Lung (tissue), 12 donors: ENCODE data around the gene HYAL2. TPM values are rescaled to one million over a fixed set of nuclear protein-coding genes. Genes with fewer than 3 reads are reported as not detected.

Source experiments
- ATAC-seq: fragments of 200-7000 bp; cut with Tn5 transposase; one replicate; pipeline ENCODE4 v1.9.1; 2020; ENCODE audit warnings: moderate number of reproducible peaks; ENCODE audit not compliant: insufficient read depth, low FRiP score
- DNase-seq, 3 donors: peaks; one replicate each; pipeline ENCODE4 v3.0.0-alpha.2; 2013 to 2017
- H3K27ac ChIP-seq, 2 donors: one replicate each; pipeline ENCODE4 v1.5.1; 2013; ENCODE audit warnings: mild to moderate bottlenecking in 2 of 2, moderate library complexity in 2 of 2, control low read depth in 1 of 2, inconsistent platforms in 1 of 2, low read depth in 1 of 2, low read length in 1 of 2
- H3K27me3 ChIP-seq, 3 donors: one replicate each; pipeline ENCODE4 v1.5.1; 2013; ENCODE audit warnings: low read length in 2 of 3; ENCODE audit not compliant: control insufficient read depth in 3 of 3, insufficient read depth in 3 of 3
- H3K36me3 ChIP-seq, 4 donors: one replicate each; pipeline ENCODE4 v1.5.1; 2013; ENCODE audit warnings: low read length in 4 of 4, mild to moderate bottlenecking in 1 of 4, moderate library complexity in 1 of 4; ENCODE audit not compliant: control insufficient read depth in 4 of 4, insufficient read depth in 4 of 4
- H3K4me1 ChIP-seq, 5 donors: one replicate each; pipeline ENCODE4 v1.5.1; 2013; ENCODE audit warnings: low read length in 5 of 5, mild to moderate bottlenecking in 2 of 5, moderate library complexity in 1 of 5; ENCODE audit not compliant: control insufficient read depth in 5 of 5, insufficient read depth in 5 of 5
- H3K4me3 ChIP-seq: one replicate; pipeline ENCODE4 v1.5.1; 2013; ENCODE audit warnings: mild to moderate bottlenecking, control low read depth, moderate library complexity
- H3K9ac ChIP-seq, 2 donors: one replicate each; pipeline ENCODE4 v1.5.1; 2013; ENCODE audit warnings: low read length in 2 of 2, control low read depth in 1 of 2; ENCODE audit not compliant: insufficient read depth in 1 of 2
- H3K9me3 ChIP-seq, 4 donors: one replicate each; pipeline ENCODE4 v1.5.1; 2013; ENCODE audit warnings: low read length in 3 of 4, mild to moderate bottlenecking in 1 of 4, moderate library complexity in 1 of 4; ENCODE audit not compliant: control insufficient read depth in 4 of 4, insufficient read depth in 3 of 4
- WGBS, 2 donors: extraction: QIAGEN DNeasy Blood & Tissue Kit; methylation state at CpG; one replicate each; pipeline ENCODE4 v1.1.7; 2013; 5-methylcytosine and 5-hydroxymethylcytosine counted together
- polyA plus RNA-seq, 2 donors: library from polyadenylated mRNA; stranded (reverse); fragments of 200-250 nt; gene quantifications; one replicate each; pipeline ENCODE4 v1.2.1, GENCODE V29; 2013
- total RNA-seq, 2 donors: library from RNA; depleted of rRNA in 1 of 2; stranded (reverse); fragments of >200 nt in 1 of 2; gene quantifications; one replicate each; pipeline ENCODE4 v1.2.1, GENCODE V29; 2014 to 2021
- TF ChIP-seq, protein P1 (sequence below): IDR thresholded peaks from 2 replicates; pipeline ENCODE4 v1.5.1; 2012; ENCODE audit warnings: mild to moderate bottlenecking; ENCODE audit errors: control extremely low read depth, extremely low read depth
- donor health status: control.
- donor health status: control.
- donor health status: Bipolar disorder and iron deficiency.
- donor health status: healthy.
- donor health status: DM: yes; HTN: yes; CAD: no.

HYAL2 gene
- total and polyA plus RNA-seq, 4 donors = 94.3 to 218 (median 201) TPM

DNA sequence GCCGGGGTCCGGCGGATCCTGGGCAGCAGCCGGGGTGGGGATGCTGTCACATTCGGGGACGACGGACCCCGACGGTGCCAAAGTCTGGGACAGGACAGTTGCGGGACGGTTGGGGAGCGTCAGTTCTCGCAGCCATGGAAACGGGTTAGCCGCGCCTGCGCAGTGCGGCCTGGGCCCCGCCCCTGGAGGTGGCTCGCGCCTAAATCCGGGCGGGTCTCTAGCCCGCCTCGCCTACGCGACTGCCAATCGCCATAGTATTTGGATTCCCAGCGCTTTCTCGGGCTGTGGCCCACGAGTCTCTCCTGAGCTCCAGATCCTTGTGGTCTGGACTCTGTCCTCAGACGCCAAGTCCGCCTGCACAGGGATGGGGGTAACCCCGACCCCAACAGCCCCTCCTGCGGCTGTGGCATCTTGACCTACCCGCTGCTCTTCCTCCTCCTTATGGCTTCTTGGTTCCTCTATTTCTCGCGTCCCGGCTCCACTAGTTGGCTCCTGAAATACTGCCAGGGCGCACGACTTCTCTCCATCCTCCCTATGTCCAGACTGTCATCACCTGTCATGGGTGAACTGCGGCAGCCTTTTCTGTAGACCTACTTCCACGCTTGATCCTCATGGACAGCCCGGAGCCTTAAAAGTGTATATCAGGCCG, 23.2 kb upstream of the HYAL2 start, which contains the start of gene ZMYND10:
Gene ZMYND10 (minus strand): TSS at position 147 of the 649 bp plus-strand sequence. CDS start 153 bp downstream, outside the sequence.
- peaks cover 0 to 5% (median 0%) of the 10 kb centered on the region in 3 donors for H3K27me3 ChIP-seq
- TF ChIP-seq, protein P1, sequence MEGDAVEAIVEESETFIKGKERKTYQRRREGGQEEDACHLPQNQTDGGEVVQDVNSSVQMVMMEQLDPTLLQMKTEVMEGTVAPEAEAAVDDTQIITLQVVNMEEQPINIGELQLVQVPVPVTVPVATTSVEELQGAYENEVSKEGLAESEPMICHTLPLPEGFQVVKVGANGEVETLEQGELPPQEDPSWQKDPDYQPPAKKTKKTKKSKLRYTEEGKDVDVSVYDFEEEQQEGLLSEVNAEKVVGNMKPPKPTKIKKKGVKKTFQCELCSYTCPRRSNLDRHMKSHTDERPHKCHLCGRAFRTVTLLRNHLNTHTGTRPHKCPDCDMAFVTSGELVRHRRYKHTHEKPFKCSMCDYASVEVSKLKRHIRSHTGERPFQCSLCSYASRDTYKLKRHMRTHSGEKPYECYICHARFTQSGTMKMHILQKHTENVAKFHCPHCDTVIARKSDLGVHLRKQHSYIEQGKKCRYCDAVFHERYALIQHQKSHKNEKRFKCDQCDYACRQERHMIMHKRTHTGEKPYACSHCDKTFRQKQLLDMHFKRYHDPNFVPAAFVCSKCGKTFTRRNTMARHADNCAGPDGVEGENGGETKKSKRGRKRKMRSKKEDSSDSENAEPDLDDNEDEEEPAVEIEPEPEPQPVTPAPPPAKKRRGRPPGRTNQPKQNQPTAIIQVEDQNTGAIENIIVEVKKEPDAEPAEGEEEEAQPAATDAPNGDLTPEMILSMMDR = no peak
- H3K9me3 ChIP-seq = no peaks in the 10 kb centered on the region
- peaks cover 0 to 14% (median 8%) of the 10 kb centered on the region in 4 donors for H3K36me3 ChIP-seq
- 12 to 21% methylated on average over 43 to 45 of the region's 45 CpGs for WGBS, 2 donors
- no peak for ATAC-seq
- H3K4me1 ChIP-seq = peaks cover 5 to 39% (median 15%) of the 10 kb centered on the region in 5 donors
- no peak within 1 kb of the TSS for H3K4me3 ChIP-seq
- peak within 1 kb of the TSS in 1 of 2 donors; percentile 18 for H3K27ac ChIP-seq
- H3K9ac ChIP-seq = peak within 1 kb of the TSS; percentile 26 to 28
- DNase-seq = peak; percentile 64 to 70 (median 65)

DNA sequence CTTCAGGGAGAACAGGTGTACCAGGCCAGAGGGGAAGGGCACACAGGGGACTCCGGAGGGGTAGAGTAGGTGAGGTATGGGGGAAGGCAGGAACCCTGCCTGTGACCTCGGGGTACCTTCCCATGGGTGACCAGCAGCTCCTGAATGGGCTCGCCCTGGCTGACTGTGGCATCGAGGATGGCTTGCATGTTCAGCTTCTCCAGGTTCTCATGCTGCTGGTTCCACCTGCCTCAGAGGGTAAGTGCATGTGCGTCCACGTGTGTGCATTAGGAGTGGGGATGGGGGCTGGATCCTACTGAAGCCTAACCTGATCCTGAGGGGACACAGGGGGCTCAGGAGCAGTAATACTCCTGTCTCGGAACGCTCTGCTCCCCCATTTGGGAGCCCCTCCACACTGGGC, 22.5 kb upstream of the HYAL2 start:
- H3K4me1 ChIP-seq = peaks cover 4 to 41% (median 14%) of the 10 kb centered on the region in 5 donors
- peak overlapping the region in 1 of 2 donors; percentile 28 for H3K9ac ChIP-seq
- TF ChIP-seq, protein P1 = no peak
- DNase-seq (no peak), ATAC-seq (no peak)
- WGBS, 2 donors = 82 to 83% methylated on average over 8 of the region's 8 CpGs
- H3K36me3 ChIP-seq = peaks cover 0 to 14% (median 8%) of the 10 kb centered on the region in 4 donors
- H3K4me3 ChIP-seq = no peak overlapping the region
- no peak overlapping the region for H3K27ac ChIP-seq
- peaks cover 0 to 5% (median 0%) of the 10 kb centered on the region in 3 donors for H3K27me3 ChIP-seq
- H3K9me3 ChIP-seq = no peaks in the 10 kb centered on the region

DNA sequence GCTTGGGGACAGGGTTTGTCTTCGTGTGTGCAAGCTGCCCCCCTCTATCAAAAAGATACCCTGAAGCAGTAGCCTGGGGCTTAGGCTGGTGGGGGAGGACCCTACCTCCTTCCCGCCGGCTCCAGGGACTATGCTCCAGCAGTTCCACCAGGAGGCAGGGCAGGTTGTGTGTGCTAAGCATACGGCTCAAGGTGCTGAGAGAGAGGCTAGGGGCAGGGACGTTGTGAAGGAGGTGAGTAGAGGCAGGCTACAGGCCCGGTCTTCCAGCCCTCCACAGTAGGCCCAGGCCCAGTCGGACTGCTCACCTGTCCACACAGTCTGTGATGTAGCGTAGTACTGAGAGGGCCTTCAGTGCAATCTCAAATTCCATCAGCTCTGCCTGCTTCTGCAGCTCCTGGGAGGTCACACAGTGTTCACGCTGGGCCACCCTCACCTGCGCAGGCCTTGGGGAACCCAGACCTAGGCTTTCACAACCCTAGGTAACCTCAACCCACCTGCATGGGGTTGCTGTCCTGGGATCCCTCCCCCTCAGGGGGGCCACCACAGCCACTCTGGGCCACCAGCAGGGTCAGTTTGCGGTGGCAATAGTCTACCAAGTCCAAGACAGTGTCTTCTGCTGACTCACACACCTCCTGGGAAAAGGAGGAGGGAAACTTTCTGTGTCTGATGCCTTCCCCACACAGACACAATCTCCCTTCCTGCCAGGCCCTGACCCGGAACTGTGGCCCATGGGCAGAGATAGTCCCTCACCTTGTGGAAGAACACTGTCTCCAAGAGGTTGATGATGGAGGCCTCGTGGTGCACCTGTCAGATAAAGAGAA, 20.5 kb upstream of the HYAL2 start:
- peaks cover 0 to 51% (median 14%) of the 10 kb centered on the region in 5 donors for H3K4me1 ChIP-seq
- no peaks in the 10 kb centered on the region for H3K9me3 ChIP-seq
- 88% methylated on average over 13 of the region's 13 CpGs for WGBS, 2 donors
- peaks cover 0 to 4% (median 2%) of the 10 kb centered on the region in 4 donors for H3K36me3 ChIP-seq
- no peak for DNase-seq
- H3K9ac ChIP-seq = no peak overlapping the region
- no peak overlapping the region for H3K27ac ChIP-seq
- TF ChIP-seq, protein P1 = no peak
- no peak for ATAC-seq
- no peak overlapping the region for H3K4me3 ChIP-seq
- H3K27me3 ChIP-seq = peaks cover 0 to 5% (median 0%) of the 10 kb centered on the region in 3 donors
